Measurements from ENCODE around the gene USH2A.

Gene USH2A

DNA sequence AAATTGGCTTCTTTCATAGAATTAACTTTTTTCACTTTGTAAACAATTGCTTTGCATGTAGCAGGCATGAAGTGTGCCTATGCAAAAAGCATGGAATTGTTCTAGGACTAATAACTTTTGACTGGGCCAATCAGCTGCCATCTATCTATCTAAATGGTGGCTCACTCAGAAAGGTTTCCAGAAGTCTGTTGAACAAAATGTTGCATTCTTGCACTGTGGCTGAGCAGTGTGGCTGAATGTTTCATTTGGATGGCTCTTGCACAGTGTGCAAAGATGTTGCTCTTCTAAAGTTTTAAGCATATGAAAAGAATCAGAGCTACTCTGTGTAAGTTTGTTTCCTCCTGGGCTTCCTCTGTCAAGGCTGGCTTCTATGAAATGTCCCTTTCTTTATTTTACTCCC, 642.6 kb downstream of the USH2A start:
- TF ChIP-seq, protein P1, sequence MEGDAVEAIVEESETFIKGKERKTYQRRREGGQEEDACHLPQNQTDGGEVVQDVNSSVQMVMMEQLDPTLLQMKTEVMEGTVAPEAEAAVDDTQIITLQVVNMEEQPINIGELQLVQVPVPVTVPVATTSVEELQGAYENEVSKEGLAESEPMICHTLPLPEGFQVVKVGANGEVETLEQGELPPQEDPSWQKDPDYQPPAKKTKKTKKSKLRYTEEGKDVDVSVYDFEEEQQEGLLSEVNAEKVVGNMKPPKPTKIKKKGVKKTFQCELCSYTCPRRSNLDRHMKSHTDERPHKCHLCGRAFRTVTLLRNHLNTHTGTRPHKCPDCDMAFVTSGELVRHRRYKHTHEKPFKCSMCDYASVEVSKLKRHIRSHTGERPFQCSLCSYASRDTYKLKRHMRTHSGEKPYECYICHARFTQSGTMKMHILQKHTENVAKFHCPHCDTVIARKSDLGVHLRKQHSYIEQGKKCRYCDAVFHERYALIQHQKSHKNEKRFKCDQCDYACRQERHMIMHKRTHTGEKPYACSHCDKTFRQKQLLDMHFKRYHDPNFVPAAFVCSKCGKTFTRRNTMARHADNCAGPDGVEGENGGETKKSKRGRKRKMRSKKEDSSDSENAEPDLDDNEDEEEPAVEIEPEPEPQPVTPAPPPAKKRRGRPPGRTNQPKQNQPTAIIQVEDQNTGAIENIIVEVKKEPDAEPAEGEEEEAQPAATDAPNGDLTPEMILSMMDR (IDR thresholded peaks at IDR 0.05; ENCODE audit: low read depth, low read length, missing control alignments): no peak
- no peak overlapping the region for H3K4me3 ChIP-seq (replicated peaks; ENCODE audit: low read depth, low read length)
- no peak for DNase-seq (ENCODE audit: extremely low read depth, low read depth)

DNA sequence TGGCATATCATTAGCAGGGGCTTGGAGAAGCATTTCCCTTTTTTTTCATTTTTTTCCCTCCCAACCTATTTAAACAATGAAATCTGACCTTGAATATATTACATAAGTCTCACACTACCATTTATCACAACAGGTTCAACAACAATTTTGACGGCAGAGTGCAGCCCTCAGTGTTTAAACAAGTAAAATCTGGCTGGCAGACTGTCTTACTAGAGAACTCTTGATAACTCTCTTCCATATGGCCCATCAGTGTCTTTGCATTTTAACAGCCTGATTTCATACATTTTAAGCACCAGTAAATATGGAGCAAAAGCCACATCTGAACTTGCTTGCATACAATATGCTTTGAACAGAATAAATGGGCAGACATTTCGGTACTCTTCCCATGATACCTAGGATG, 643.1 kb downstream of the USH2A start:
- no peak overlapping the region for H3K4me3 ChIP-seq (replicated peaks; ENCODE audit: low read depth, low read length)
- TF ChIP-seq, protein P1 (IDR thresholded peaks at IDR 0.05; ENCODE audit: low read depth, low read length, missing control alignments): no peak
- no peak for DNase-seq (ENCODE audit: extremely low read depth, low read depth)

- H3K4me3 ChIP-seq (replicated peaks; ENCODE audit: low read depth, low read length): no peak overlapping the region
- TF ChIP-seq, protein P1 (IDR thresholded peaks at IDR 0.05; ENCODE audit: low read depth, low read length, missing control alignments): no peak
- no peak for DNase-seq (ENCODE audit: extremely low read depth, low read depth)
These were observed 643.5 kb downstream of the USH2A start for GRCh38 chr1:215779729-215780128.

GRCh38 chr1:215777370-215777925, 645.8 kb downstream of the USH2A start:
- no peak overlapping the region for H3K4me3 ChIP-seq (replicated peaks; ENCODE audit: low read depth, low read length)
- TF ChIP-seq, protein P1 (IDR thresholded peaks at IDR 0.05; ENCODE audit: low read depth, low read length, missing control alignments): no peak
- no peak for DNase-seq (ENCODE audit: extremely low read depth, low read depth)

DNA sequence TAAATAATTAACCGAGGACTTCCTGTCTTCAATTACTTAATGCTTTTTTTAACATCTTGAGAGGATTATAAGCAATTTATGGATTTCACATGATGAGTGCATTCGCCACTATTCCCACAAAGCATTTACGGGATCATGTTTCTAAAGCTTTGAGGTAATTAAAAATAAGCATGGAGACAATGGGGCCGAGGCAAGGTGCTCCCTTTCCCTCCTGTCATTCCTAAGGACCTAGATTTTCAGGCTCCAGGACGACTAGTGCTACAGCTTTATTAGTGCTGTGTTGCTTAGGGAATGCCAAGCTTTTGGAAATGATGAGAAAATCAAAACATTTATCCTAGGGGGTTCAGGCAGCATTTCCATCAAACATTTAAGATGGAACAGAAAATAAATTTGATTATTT, 646.9 kb downstream of the USH2A start:
- no peak overlapping the region for H3K4me3 ChIP-seq (replicated peaks; ENCODE audit: low read depth, low read length)
- TF ChIP-seq, protein P1 (IDR thresholded peaks at IDR 0.05; ENCODE audit: low read depth, low read length, missing control alignments): no peak
- no peak for DNase-seq (ENCODE audit: extremely low read depth, low read depth)

- TF ChIP-seq, protein P1 (IDR thresholded peaks at IDR 0.05; ENCODE audit: low read depth, low read length, missing control alignments): no peak
- no peak for DNase-seq (ENCODE audit: extremely low read depth, low read depth)
- no peak overlapping the region for H3K4me3 ChIP-seq (replicated peaks; ENCODE audit: low read depth, low read length)
These were observed 651.1 kb downstream of the USH2A start for GRCh38 chr1:215772151-215772550.

- H3K4me3 ChIP-seq (replicated peaks; ENCODE audit: low read depth, low read length): no peak overlapping the region
- TF ChIP-seq, protein P1 (IDR thresholded peaks at IDR 0.05; ENCODE audit: low read depth, low read length, missing control alignments): no peak
- DNase-seq (ENCODE audit: extremely low read depth, low read depth): no peak
These were observed 654.9 kb downstream of the USH2A start for GRCh38 chr1:215768303-215768702.
